Tibial nerve (tissue), 4 donors: Measurements from ENCODE around the gene TESMIN. TPM values are rescaled to one million over a fixed set of nuclear protein-coding genes. Genes with fewer than 3 reads are reported as not detected.

Experiments used
- DNase-seq, 2 donors: peaks; one replicate each; pipeline ENCODE4 v3.0.0-alpha.2; 2019; ENCODE audit warnings: low spot score in 2 of 2
- H3K27ac ChIP-seq, 4 donors: fragments of 200-600 bp; sonication (generic) in 3 of 4; one replicate each; pipeline ENCODE4 v1.5.1; 2017 to 2019; ENCODE audit warnings: mild to moderate bottlenecking in 1 of 4
- H3K27me3 ChIP-seq, 2 donors: fragments of 200-600 bp; sonication (generic) in 1 of 2; one replicate each; pipeline versions ENCODE4 v1.5.1 to v1.6.0; 2017 to 2019
- H3K36me3 ChIP-seq, 3 donors: fragments of 200-600 bp; sonication (generic); one replicate each; pipeline ENCODE4 v1.5.1; 2018 to 2019
- H3K4me1 ChIP-seq, 4 donors: fragments of 200-600 bp; sonication (generic) in 3 of 4; one replicate each; pipeline ENCODE4 v1.5.1; 2017 to 2019
- H3K4me3 ChIP-seq, 4 donors: fragments of 200-600 bp; sonication (generic) in 3 of 4; one replicate each; pipeline ENCODE4 v1.5.1; 2017 to 2019; ENCODE audit warnings: mild to moderate bottlenecking in 1 of 4, moderate library complexity in 1 of 4
- H3K9me3 ChIP-seq, 4 donors: fragments of 200-600 bp; sonication (generic) in 3 of 4; one replicate each; pipeline ENCODE4 v1.5.1; 2017 to 2019
- CTCF ChIP-seq, 5 experiments: fragments of 200-600 bp in 3 of 5; fragments of 450-650 bp in 2 of 5; sonication (generic) in 3 of 5; IDR thresholded peaks; one replicate each; pipeline ENCODE4 v1.5.1; 2016 to 2019; ENCODE audit warnings: antibody characterized with exemption in 5 of 5, mild to moderate bottlenecking in 3 of 5, moderate library complexity in 2 of 5
- EP300 ChIP-seq, 2 donors: sonication (generic); formaldehyde crosslinking; IDR thresholded peaks; one replicate each; pipeline ENCODE4 v1.6.1; 2017; ENCODE audit warnings: antibody characterized with exemption in 2 of 2, mild to moderate bottlenecking in 1 of 2
- POLR2A ChIP-seq, 2 donors: fragments of 450-650 bp; IDR thresholded peaks; one replicate each; pipeline ENCODE4 v1.6.1; 2017; ENCODE audit warnings: antibody characterized with exemption in 2 of 2, mild to moderate bottlenecking in 2 of 2, moderate library complexity in 2 of 2
- WGBS, 2 donors: methylation state at CpG; one replicate each; pipeline ENCODE4 v1.1.5; 2018; 5-methylcytosine and 5-hydroxymethylcytosine counted together
- total RNA-seq, 4 donors: library from RNA; depleted of rRNA; stranded (reverse); fragments of >200 nt; gene quantifications; one replicate each; pipeline ENCODE4 v1.1.0, GENCODE V29; 2016

Gene TESMIN
- total RNA-seq, 4 donors from 2014 or later = 0.42 TPM; not detected in 3

GRCh38 chr11:68763181-68763721 is 11.9 kb upstream of the TESMIN start:
- no peaks in the 10 kb centered on the region for H3K27me3 ChIP-seq
- H3K9me3 ChIP-seq = no peaks in the 10 kb centered on the region
- H3K27ac ChIP-seq = no peak overlapping the region
- H3K4me3 ChIP-seq = no peak overlapping the region
- TF ChIP-seq POLR2A (IDR thresholded peaks at IDR 0.05) (no peak), EP300 (IDR thresholded peaks at IDR 0.05) (no peak), CTCF (IDR thresholded peaks at IDR 0.05) (no peak)
- H3K4me1 ChIP-seq = no peaks in the 10 kb centered on the region
- H3K36me3 ChIP-seq = peaks cover 0 to 96% (median 15%) of the 10 kb centered on the region in 3 donors
- WGBS, 2 donors = 65 to 68% methylated on average over 10 of the region's 10 CpGs
- DNase-seq = no peak

GRCh38 chr11:68762481-68762880 is 11.2 kb upstream of the TESMIN start:
- WGBS, 2 donors = 83 to 84% methylated on average over 15 of the region's 15 CpGs
- Histone ChIP-seq H3K27me3 (no peaks in the 10 kb centered on the region), H3K4me3 (no peak overlapping the region), H3K27ac (no peak overlapping the region), H3K36me3 (peaks cover 2 to 100% (median 18%) of the 10 kb centered on the region in 3 donors), H3K9me3 (no peaks in the 10 kb centered on the region), H3K4me1 (no peaks in the 10 kb centered on the region)
- DNase-seq = no peak
- TF ChIP-seq EP300 (IDR thresholded peaks at IDR 0.05) (no peak), POLR2A (IDR thresholded peaks at IDR 0.05) (no peak), CTCF (IDR thresholded peaks at IDR 0.05) (no peak)

GRCh38 chr11:68761801-68762200 is 10.5 kb upstream of the TESMIN start:
- 86 to 90% methylated on average over 12 of the region's 12 CpGs for WGBS, 2 donors

GRCh38 chr11:68759991-68760390 is 8.7 kb upstream of the TESMIN start:
- H3K9me3 ChIP-seq = no peaks in the 10 kb centered on the region
- H3K4me3 ChIP-seq = no peak overlapping the region
- peaks cover 6 to 98% (median 18%) of the 10 kb centered on the region in 3 donors for H3K36me3 ChIP-seq
- WGBS, 2 donors = 85 to 88% methylated on average over 15 of the region's 15 CpGs
- no peak for TF ChIP-seq POLR2A (IDR thresholded peaks at IDR 0.05)
- no peak for TF ChIP-seq EP300 (IDR thresholded peaks at IDR 0.05)
- TF ChIP-seq CTCF (IDR thresholded peaks at IDR 0.05) = no peak
- no peaks in the 10 kb centered on the region for H3K4me1 ChIP-seq
- no peak overlapping the region for H3K27ac ChIP-seq
- H3K27me3 ChIP-seq = no peaks in the 10 kb centered on the region
- DNase-seq = no peak

More at GRCh38 chr11:68761801-68762200, 10.5 kb upstream of the TESMIN start:
- DNase-seq = no peak
- no peaks in the 10 kb centered on the region for H3K4me1 ChIP-seq
- H3K36me3 ChIP-seq = peaks cover 6 to 100% (median 18%) of the 10 kb centered on the region in 3 donors
- no peaks in the 10 kb centered on the region for H3K9me3 ChIP-seq
- H3K4me3 ChIP-seq = no peak overlapping the region
- no peak for TF ChIP-seq POLR2A (IDR thresholded peaks at IDR 0.05)
- TF ChIP-seq EP300 (IDR thresholded peaks at IDR 0.05) = no peak
- TF ChIP-seq CTCF (IDR thresholded peaks at IDR 0.05) = no peak
- no peaks in the 10 kb centered on the region for H3K27me3 ChIP-seq
- no peak overlapping the region for H3K27ac ChIP-seq

GRCh38 chr11:68757711-68758110 is 6.4 kb upstream of the TESMIN start:
- H3K4me3 ChIP-seq = no peak overlapping the region
- H3K27me3 ChIP-seq = no peaks in the 10 kb centered on the region
- peaks cover 6 to 92% (median 18%) of the 10 kb centered on the region in 3 donors for H3K36me3 ChIP-seq
- no peaks in the 10 kb centered on the region for H3K4me1 ChIP-seq
- DNase-seq = no peak
- 77 to 80% methylated on average over 8 of the region's 8 CpGs for WGBS, 2 donors
- H3K27ac ChIP-seq = no peak overlapping the region
- no peaks in the 10 kb centered on the region for H3K9me3 ChIP-seq
- TF ChIP-seq CTCF (IDR thresholded peaks at IDR 0.05) (no peak), POLR2A (IDR thresholded peaks at IDR 0.05) (no peak)
